ENCODE results near the gene RBM23.
"Not testable (repeated sequence)": the region's sequence is repeated elsewhere in the genome, so short reads cannot be mapped to it uniquely, and the experiment has no call there.

Gene RBM23

GRCh38 chr14:22870811-22871223 lies 48.1 kb downstream of the RBM23 start:
- in situ Hi-C loops (cut with MboI; ENCODE audit: low sequenced_read_pairs) = no loop called here

GRCh38 chr14:22866874-22867273 lies 52.1 kb downstream of the RBM23 start:
- in situ Hi-C loops (cut with MboI; ENCODE audit: low sequenced_read_pairs) = no loop called here

- in situ Hi-C loops (cut with MboI; ENCODE audit: low sequenced_read_pairs) = no loop called here
These were observed 53.2 kb downstream of the RBM23 start for GRCh38 chr14:22865424-22866405.

GRCh38 chr14:22864979-22865378 lies 54.0 kb downstream of the RBM23 start:
- in situ Hi-C loops (cut with MboI; ENCODE audit: low sequenced_read_pairs) = no loop called here

GRCh38 chr14:22861651-22862050 lies 57.3 kb downstream of the RBM23 start:
- in situ Hi-C loops (cut with MboI; ENCODE audit: low sequenced_read_pairs) = no loop called here

GRCh38 chr14:22860377-22860776 lies 58.6 kb downstream of the RBM23 start:
- in situ Hi-C loops (cut with MboI; ENCODE audit: low sequenced_read_pairs) = not testable (repeated sequence)

- in situ Hi-C loops (cut with MboI; ENCODE audit: low sequenced_read_pairs) = loop anchor here (5.0 to 10.0 kb wide), 2 partner anchors 39 to 82 kb away; partner anchors contain the start of gene SLC7A7
These were observed 62.5 kb downstream of the RBM23 start for GRCh38 chr14:22856428-22856827.

GRCh38 chr14:22854963-22855724 lies 63.8 kb downstream of the RBM23 start:
- in situ Hi-C loops (cut with MboI; ENCODE audit: low sequenced_read_pairs) = loop anchor here (5.0 to 10.0 kb wide), 2 partner anchors 38 to 80 kb away; partner anchors contain the start of gene SLC7A7

GRCh38 chr14:22854296-22854695 lies 64.7 kb downstream of the RBM23 start:
- in situ Hi-C loops (cut with MboI; ENCODE audit: low sequenced_read_pairs) = loop anchor here (10.0 kb wide), 1 partner anchor 79 kb away; no protein-coding TSS in a partner anchor

- in situ Hi-C loops (cut with MboI; ENCODE audit: low sequenced_read_pairs) = loop anchor here (10.0 kb wide), 1 partner anchor 78 kb away; no protein-coding TSS in a partner anchor
These were observed 65.8 kb downstream of the RBM23 start for GRCh38 chr14:22852940-22853767.

- in situ Hi-C loops (cut with MboI; ENCODE audit: low sequenced_read_pairs) = loop anchor here (10.0 kb wide), 1 partner anchor 78 kb away; no protein-coding TSS in a partner anchor
These were observed 66.4 kb downstream of the RBM23 start for GRCh38 chr14:22852599-22852939.

GRCh38 chr14:22852178-22852577 lies 66.8 kb downstream of the RBM23 start:
- in situ Hi-C loops (cut with MboI; ENCODE audit: low sequenced_read_pairs) = loop anchor here (10.0 kb wide), 1 partner anchor 77 kb away; no protein-coding TSS in a partner anchor

- in situ Hi-C loops (cut with MboI; ENCODE audit: low sequenced_read_pairs) = loop anchor here (10.0 kb wide), 1 partner anchor 76 kb away; no protein-coding TSS in a partner anchor
These were observed 67.8 kb downstream of the RBM23 start for GRCh38 chr14:22850944-22851764.

- in situ Hi-C loops (cut with MboI; ENCODE audit: low sequenced_read_pairs) = loop anchor here (10.0 kb wide), 1 partner anchor 285 kb away; no protein-coding TSS in a partner anchor
These were observed 69.6 kb downstream of the RBM23 start for GRCh38 chr14:22849212-22849819.

- in situ Hi-C loops (cut with MboI; ENCODE audit: low sequenced_read_pairs) = loop anchor here (10.0 kb wide), 1 partner anchor 284 kb away; no protein-coding TSS in a partner anchor
These were observed 70.4 kb downstream of the RBM23 start for GRCh38 chr14:22848351-22849164.

- in situ Hi-C loops (cut with MboI; ENCODE audit: low sequenced_read_pairs) = loop anchor here (10.0 kb wide), 1 partner anchor 283 kb away; no protein-coding TSS in a partner anchor
These were observed 71.1 kb downstream of the RBM23 start for GRCh38 chr14:22847661-22848341.

- in situ Hi-C loops (cut with MboI; ENCODE audit: low sequenced_read_pairs) = loop anchor here (10.0 kb wide), 1 partner anchor 282 kb away; no protein-coding TSS in a partner anchor
These were observed 72.1 kb downstream of the RBM23 start for GRCh38 chr14:22846811-22847307.

Data from HL-60/S4 (cell line).